ENCODE measurements around the gene SRPK3. TPM values are rescaled to one million over a fixed set of nuclear protein-coding genes. Genes with fewer than 3 reads are reported as not detected.
A peak's percentile ranks its signal among the peaks of the same experiment; 100 is the strongest.

Gene SRPK3
- total and polyA plus RNA-seq, 2 experiments from 2014 or later: 0.15 TPM; not detected in 1

- ATAC-seq (no peak), DNase-seq (ENCODE audit: low spot score) (no peak)
- no peaks in the 10 kb centered on the region for H3K36me3 ChIP-seq (ENCODE audit: insufficient read depth)
- no peak overlapping the region for H3K4me3 ChIP-seq
- Mint-ChIP-seq H3K4me1 (no peaks in the 10 kb centered on the region; the same call in 2 of the 3 replicates), H3K9me3 (no peaks in the 10 kb centered on the region), H3K27ac (no peak overlapping the region), H3K36me3 (ENCODE audit: low read depth) (no peaks in the 10 kb centered on the region), H3K4me3 (no peak overlapping the region), H3K27me3 (ENCODE audit: insufficient read depth, low read depth, poor library complexity) (peaks cover 4% of the 10 kb centered on the region)
- H3K9me2 ChIP-seq (ENCODE audit: insufficient read depth): no peaks in the 10 kb centered on the region
- TF ChIP-seq ZNF331 (CRISPR knock-in tag; IDR thresholded peaks at IDR 0.05; ENCODE audit: low read depth): no peak
- 0 out of 4 replicates have a peak, but pooled peaks of 1 of the 2 experiments have one; percentile 22 for TF ChIP-seq CTCF (conservative IDR thresholded peaks at IDR 0.05; ENCODE audit: low read depth in 2 of 2)
- no peaks in the 10 kb centered on the region for H3K79me2 ChIP-seq (replicated peaks; ENCODE audit: insufficient read depth)
- H4K20me1 ChIP-seq (replicated peaks; ENCODE audit: insufficient read depth): no peaks in the 10 kb centered on the region
- no peak overlapping the region for H3K27ac ChIP-seq (ENCODE audit: low read depth)
- H3K4me2 ChIP-seq: no peak overlapping the region
- H2AFZ ChIP-seq: no peak overlapping the region
- H3K4me1 ChIP-seq (ENCODE audit: insufficient read depth): no peaks in the 10 kb centered on the region
- H3F3A ChIP-seq (replicated peaks; ENCODE audit: low read depth): no peaks in the 10 kb centered on the region
- H3K27me3 ChIP-seq (ENCODE audit: insufficient read depth): no peaks in the 10 kb centered on the region
These were observed 9.2 kb upstream of the SRPK3 start for GRCh38 chrX:153771415-153772315.

- H3K9me3 Mint-ChIP-seq: no peaks in the 10 kb centered on the region
- ATAC-seq: no peak
- H3K4me1 Mint-ChIP-seq: no peaks in the 10 kb centered on the region
- Histone ChIP-seq H3K4me1 (ENCODE audit: insufficient read depth) (no peaks in the 10 kb centered on the region), H3K36me3 (ENCODE audit: insufficient read depth) (no peaks in the 10 kb centered on the region), H3K27ac (ENCODE audit: low read depth) (no peak overlapping the region), H3K4me2 (no peak overlapping the region), H3K4me3 (no peak overlapping the region), H3F3A (replicated peaks; ENCODE audit: low read depth) (no peaks in the 10 kb centered on the region), H3K27me3 (ENCODE audit: insufficient read depth) (no peaks in the 10 kb centered on the region), H3K9me2 (ENCODE audit: insufficient read depth) (no peaks in the 10 kb centered on the region), H4K20me1 (replicated peaks; ENCODE audit: insufficient read depth) (no peaks in the 10 kb centered on the region), H2AFZ (no peak overlapping the region), H3K79me2 (replicated peaks; ENCODE audit: insufficient read depth) (no peaks in the 10 kb centered on the region)
- H3K27ac Mint-ChIP-seq: no peak overlapping the region
- peaks cover 3% of the 10 kb centered on the region for H3K27me3 Mint-ChIP-seq (ENCODE audit: insufficient read depth, low read depth, poor library complexity)
- H3K36me3 Mint-ChIP-seq (ENCODE audit: low read depth): no peaks in the 10 kb centered on the region
- no peak overlapping the region for H3K4me3 Mint-ChIP-seq
- DNase-seq (ENCODE audit: low spot score): no peak
- TF ChIP-seq POLR2AphosphoS5 (IDR thresholded peaks at IDR 0.05; ENCODE audit: low read depth): no peak
- TF ChIP-seq CTCF (conservative IDR thresholded peaks at IDR 0.05; ENCODE audit: low read depth in 2 of 2): no peak
- TF ChIP-seq ZNF462 (CRISPR knock-in tag; IDR thresholded peaks at IDR 0.05): no peak
- TF ChIP-seq EZH2 (IDR thresholded peaks at IDR 0.05; ENCODE audit: low read depth, unreplicated experiment): no peak
- no peak for TF ChIP-seq JUNB (IDR thresholded peaks at IDR 0.05; ENCODE audit: unreplicated experiment)
- TF ChIP-seq CREB1 (CRISPR knock-in tag; IDR thresholded peaks at IDR 0.05; ENCODE audit: low read depth): no peak
- no peak for TF ChIP-seq ZNF114 (CRISPR knock-in tag; IDR thresholded peaks at IDR 0.05)
These were observed 8.3 kb upstream of the SRPK3 start for GRCh38 chrX:153772316-153773217.
